ENCODE results near the gene CUTA. TPM values are rescaled to one million over a fixed set of nuclear protein-coding genes. Genes with fewer than 3 reads are reported as not detected.

CUTA gene
- total and polyA plus RNA-seq, 2 of the 13 experiments (the other 11 are each of a cell fraction or from before 2014, with no cell fraction given) = 170 to 180 TPM

- ChIA-PET CTCF (ENCODE audit: low intra/inter-chr PET ratio, low total read pairs) (no interaction called here), POLR2A (interaction anchor here (0.7 to 3.5 kb wide), 8 partner anchors 9 to 280 kb away, joined by 3 to 23 read pairs (median 4); partner anchors contain the start of genes CUTA, PHF1, RGL2 and RPS18)
- Histone ChIP-seq H3K4me3 (replicated peaks in 1 of 3; ENCODE audit: insufficient read depth in 1 of 3, low read depth in 2 of 3, low read length in 3 of 3) (peak overlapping the region in 1 of 3 experiments; percentile 8; a peak in 1 of 6 replicates), H3K9ac (ENCODE audit: insufficient read depth, low read depth, low read length) (no peak overlapping the region), H3K4me2 (ENCODE audit: low read depth, low read length) (peak overlapping the region; percentile 49), H3K9me3 (ENCODE audit: low read length) (no peaks in the 10 kb centered on the region), H4K20me1 (ENCODE audit: insufficient read depth, low read length) (no peaks in the 10 kb centered on the region), H3K36me3 (replicated peaks in 1 of 2; ENCODE audit: control insufficient read depth in 1 of 2, insufficient read depth in 2 of 2, low read length in 2 of 2) (no peaks in the 10 kb centered on the region), H3K27me3 (ENCODE audit: control insufficient read depth in 1 of 2, insufficient read depth in 2 of 2, low read length in 2 of 2) (no peaks in the 10 kb centered on the region), H3K27ac (ENCODE audit: extremely low read length, insufficient read depth, low read length) (no peak overlapping the region), H3K79me2 (ENCODE audit: insufficient read depth, low read length) (no peaks in the 10 kb centered on the region), H2AFZ (ENCODE audit: low read length) (no peak overlapping the region), H3K4me1 (ENCODE audit: insufficient read depth, low read length) (peaks cover 42% of the 10 kb centered on the region)
- in situ Hi-C loops (cut with HindIII; ENCODE audit: extremely low pct_ligation_motif_present, low pct_unique_long_range_greater_than_20kb) (no loop called here), intact Hi-C loops (cut with micrococcal nuclease; ENCODE audit: unreplicated experiment) (no loop called here)
- DNase-seq (ENCODE audit: low spot score) (peak; percentile 46), FAIRE-seq (peak; percentile 39), ATAC-seq (peak; percentile 12; the same call in 1 of the 3 replicates)
- 5% methylated on average over 10 of the region's 12 CpGs for WGBS (ENCODE audit: low lambda C conversion rate)
- no TSS peak for BruUV-seq (replicated peaks)
- TF ChIP-seq ZNF607 (CRISPR knock-in tag; IDR thresholded peaks at IDR 0.05; ENCODE audit: borderline replicate concordance) = no peak
- TF ChIP-seq ZNF432 (CRISPR knock-in tag; IDR thresholded peaks at IDR 0.05; ENCODE audit: borderline replicate concordance) = no peak
- no peak for TF ChIP-seq MTA1 (CRISPR knock-in tag; IDR thresholded peaks at IDR 0.05; ENCODE audit: borderline replicate concordance)
- no peak for TF ChIP-seq ZNF326 (CRISPR knock-in tag; IDR thresholded peaks at IDR 0.05; ENCODE audit: borderline replicate concordance)
- TF ChIP-seq SNAPC5 (CRISPR knock-in tag; IDR thresholded peaks at IDR 0.05; ENCODE audit: borderline replicate concordance) = no peak
- no peak for TF ChIP-seq ZNF235 (CRISPR knock-in tag; IDR thresholded peaks at IDR 0.05; ENCODE audit: borderline replicate concordance)
- TF ChIP-seq SIN3A (IDR thresholded peaks at IDR 0.05; ENCODE audit: borderline replicate concordance, low read depth, low read length) = 0 out of 2 replicates have a peak, but pooled peaks have one; percentile 33
- TF ChIP-seq ZUFSP (CRISPR knock-in tag; IDR thresholded peaks at IDR 0.05; ENCODE audit: borderline replicate concordance) = no peak
- 0 out of 2 replicates have a peak, but pooled peaks have one; percentile 39 for TF ChIP-seq NFYB (CRISPR knock-in tag; IDR thresholded peaks at IDR 0.05)
- TF ChIP-seq NR2C2 (CRISPR knock-in tag; IDR thresholded peaks at IDR 0.05; ENCODE audit: borderline replicate concordance) = no peak
- TF ChIP-seq GABPA (IDR thresholded peaks at IDR 0.05; ENCODE audit: low read depth, low read length) = no peak
- TF ChIP-seq GABPA (CRISPR knock-in tag; IDR thresholded peaks at IDR 0.05; ENCODE audit: low read depth) = peak; percentile 84
- TF ChIP-seq SP5 (CRISPR knock-in tag; IDR thresholded peaks at IDR 0.05; ENCODE audit: borderline replicate concordance, low read depth) = 0 out of 2 replicates have a peak, but pooled peaks have one; percentile 16
- peak; percentile 79 for TF ChIP-seq RFX3 (CRISPR knock-in tag; IDR thresholded peaks at IDR 0.05)
- TF ChIP-seq HNF4G (IDR thresholded peaks at IDR 0.05; ENCODE audit: borderline replicate concordance, low read depth, low read length) = 0 out of 2 replicates have a peak, but pooled peaks have one; percentile 5
- TF ChIP-seq HNF4G (CRISPR knock-in tag; IDR thresholded peaks at IDR 0.05; ENCODE audit: borderline replicate concordance, low read depth) = no peak
- peak; percentile 70; the same call in 1 of the 2 replicates for TF ChIP-seq ZNF281 (CRISPR knock-in tag; IDR thresholded peaks at IDR 0.05; ENCODE audit: borderline replicate concordance)
- no peak for TF ChIP-seq SP1 (IDR thresholded peaks at IDR 0.05)
- TF ChIP-seq SP1 (CRISPR knock-in tag; IDR thresholded peaks at IDR 0.05) = peak; percentile 46; the same call in 1 of the 2 replicates
- no peak for TF ChIP-seq NFATC3 (CRISPR knock-in tag; IDR thresholded peaks at IDR 0.05)
These were observed 13.3 kb upstream of the CUTA start for GRCh38 chr6:33430991-33431879.

All from HepG2 (cell line).